Endothelial cell of umbilical vein (primary cell): Measurements from ENCODE around the gene LIMA1.
A peak's percentile ranks its signal among the peaks of the same experiment; 100 is the strongest.

ENCODE experiments used
- MYC ChIP-seq: IDR thresholded peaks from one replicate; pipeline ENCODE4 v1.6.1; 2011; ENCODE audit warnings: mild to moderate bottlenecking, low read depth, low read length
- POLR2A ChIP-seq: IDR thresholded peaks from 2 replicates; pipeline ENCODE4 v1.6.1; 2012; ENCODE audit warnings: low read depth, mild to moderate bottlenecking, control low read depth, low read length
- TF ChIP-seq, protein P1 (sequence below), 2 donors: IDR thresholded peaks; 1 replicate in 1 of 2; 2 replicates in 1 of 2; pipeline ENCODE4 v1.5.1; 2011; ENCODE audit warnings: low read length in 2 of 2, mild to moderate bottlenecking in 2 of 2, moderate library complexity in 2 of 2, control low read depth in 1 of 2, inconsistent platforms in 1 of 2, low read depth in 1 of 2; ENCODE audit not compliant: insufficient read depth in 1 of 2; ENCODE audit errors: extremely low read depth in 1 of 2

DNA sequence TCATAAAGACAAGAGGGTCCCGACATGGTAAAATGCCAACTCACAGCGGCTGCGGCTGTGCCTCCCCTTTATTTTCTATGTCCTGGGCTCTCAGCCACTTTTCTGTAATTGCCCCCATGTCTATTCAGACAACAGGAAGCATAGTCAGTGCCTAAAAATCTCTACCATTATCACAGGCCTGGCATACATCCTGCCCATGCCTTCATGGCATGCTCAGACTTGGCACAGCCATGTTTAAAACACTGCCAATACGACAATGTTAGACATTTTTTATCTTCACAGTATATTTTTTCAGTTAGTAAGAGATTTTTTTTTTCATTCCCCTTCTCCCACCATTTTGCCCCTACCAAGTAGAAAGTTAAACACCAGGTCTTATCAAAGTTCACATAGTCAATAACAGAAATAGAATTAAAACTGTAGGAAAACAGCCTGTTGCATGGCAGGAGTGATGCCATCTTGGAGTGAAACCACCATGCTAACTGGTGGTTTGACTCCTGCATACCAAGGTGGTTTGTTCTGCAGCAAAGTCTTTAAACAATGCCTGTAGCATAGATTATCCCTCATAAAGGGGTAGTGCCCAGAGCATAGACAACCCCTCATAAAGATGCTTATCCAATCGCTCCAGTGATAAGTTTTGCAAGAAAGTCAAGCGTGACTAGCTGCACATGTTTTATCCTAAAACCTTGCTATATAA is 97.2 kb downstream of the LIMA1 start:
- TF ChIP-seq, protein P1, sequence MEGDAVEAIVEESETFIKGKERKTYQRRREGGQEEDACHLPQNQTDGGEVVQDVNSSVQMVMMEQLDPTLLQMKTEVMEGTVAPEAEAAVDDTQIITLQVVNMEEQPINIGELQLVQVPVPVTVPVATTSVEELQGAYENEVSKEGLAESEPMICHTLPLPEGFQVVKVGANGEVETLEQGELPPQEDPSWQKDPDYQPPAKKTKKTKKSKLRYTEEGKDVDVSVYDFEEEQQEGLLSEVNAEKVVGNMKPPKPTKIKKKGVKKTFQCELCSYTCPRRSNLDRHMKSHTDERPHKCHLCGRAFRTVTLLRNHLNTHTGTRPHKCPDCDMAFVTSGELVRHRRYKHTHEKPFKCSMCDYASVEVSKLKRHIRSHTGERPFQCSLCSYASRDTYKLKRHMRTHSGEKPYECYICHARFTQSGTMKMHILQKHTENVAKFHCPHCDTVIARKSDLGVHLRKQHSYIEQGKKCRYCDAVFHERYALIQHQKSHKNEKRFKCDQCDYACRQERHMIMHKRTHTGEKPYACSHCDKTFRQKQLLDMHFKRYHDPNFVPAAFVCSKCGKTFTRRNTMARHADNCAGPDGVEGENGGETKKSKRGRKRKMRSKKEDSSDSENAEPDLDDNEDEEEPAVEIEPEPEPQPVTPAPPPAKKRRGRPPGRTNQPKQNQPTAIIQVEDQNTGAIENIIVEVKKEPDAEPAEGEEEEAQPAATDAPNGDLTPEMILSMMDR (IDR thresholded peaks at IDR 0.05; ENCODE audit: extremely low read depth in 1 of 2, insufficient read depth in 1 of 2, low read depth in 1 of 2, low read length in 2 of 2), result no peak
- TF ChIP-seq POLR2A (peak; percentile 48), MYC (no peak)
